ENCODE measurements around the gene KATNB1.

KATNB1 gene

GRCh38 chr16:57726433-57726947, 9.1 kb upstream of the KATNB1 start:
- H3K9me2 ChIP-seq (ENCODE audit: low read depth, low read length), result no peaks in the 10 kb centered on the region
- H3F3A ChIP-seq (ENCODE audit: insufficient read depth, low read length), result no peaks in the 10 kb centered on the region
- no peaks in the 10 kb centered on the region for H3K4me1 ChIP-seq (ENCODE audit: insufficient read depth, low read length, severe bottlenecking)
- no peak overlapping the region for H3K4me3 ChIP-seq (ENCODE audit: low read depth, low read length, poor library complexity, severe bottlenecking)
- no peak overlapping the region for H3K27ac ChIP-seq (ENCODE audit: low read depth, low read length, poor library complexity, severe bottlenecking)
- 0 out of 2 replicates have a peak, but pooled peaks cover 3% of the 10 kb centered on the region for H3K27me3 ChIP-seq (ENCODE audit: insufficient read depth, low read length)
- no peak overlapping the region for H3K4me2 ChIP-seq (ENCODE audit: low read length)
- H4K20me1 ChIP-seq (ENCODE audit: insufficient read depth, low read length), result no peaks in the 10 kb centered on the region
- TF ChIP-seq CTCF (IDR thresholded peaks at IDR 0.05; ENCODE audit: low read length), result no peak
- TF ChIP-seq EZH2 (IDR thresholded peaks at IDR 0.05; ENCODE audit: borderline replicate concordance, low read length), result no peak
- no peaks in the 10 kb centered on the region for H3K79me2 ChIP-seq (ENCODE audit: insufficient read depth, low read length)
- H3K36me3 ChIP-seq (ENCODE audit: insufficient read depth, low read length), result no peaks in the 10 kb centered on the region
- H2AFZ ChIP-seq (ENCODE audit: low read length), result no peak overlapping the region
- no peak overlapping the region for H3K9ac ChIP-seq (ENCODE audit: low read length)
- H3K9me3 ChIP-seq (ENCODE audit: low read length), result no peaks in the 10 kb centered on the region

DNA sequence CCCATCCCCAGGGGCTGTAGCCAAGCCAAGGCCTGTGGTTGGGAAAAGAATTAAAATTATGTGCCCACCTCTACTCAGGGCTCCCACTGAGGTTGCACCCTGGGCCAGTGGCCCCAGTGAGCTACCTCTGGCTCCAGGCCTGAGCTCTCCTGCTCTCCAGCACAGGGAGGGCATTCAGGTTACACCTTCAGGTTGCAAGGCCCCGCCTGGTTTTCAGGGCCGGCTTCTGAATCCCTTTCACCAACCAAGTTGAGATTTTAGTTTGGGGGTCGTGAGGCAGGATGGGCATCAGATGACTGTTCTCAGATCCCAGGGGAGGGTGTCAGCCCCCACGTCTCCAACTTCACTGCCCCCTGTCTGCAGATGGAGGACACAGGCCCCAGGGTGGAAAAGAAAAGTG, 8.0 kb upstream of the KATNB1 start:
- H3K27ac ChIP-seq (ENCODE audit: low read depth, low read length, poor library complexity, severe bottlenecking), result no peak overlapping the region
- TF ChIP-seq EZH2 (IDR thresholded peaks at IDR 0.05; ENCODE audit: borderline replicate concordance, low read length) (no peak), CTCF (IDR thresholded peaks at IDR 0.05; ENCODE audit: low read length) (no peak)
- H2AFZ ChIP-seq (ENCODE audit: low read length), result no peak overlapping the region
- H3K9me2 ChIP-seq (ENCODE audit: low read depth, low read length), result no peaks in the 10 kb centered on the region
- H3K79me2 ChIP-seq (ENCODE audit: insufficient read depth, low read length), result no peaks in the 10 kb centered on the region
- H3K4me1 ChIP-seq (ENCODE audit: insufficient read depth, low read length, severe bottlenecking), result no peaks in the 10 kb centered on the region
- H3K27me3 ChIP-seq (ENCODE audit: insufficient read depth, low read length), result 0 out of 2 replicates have a peak, but pooled peaks cover 3% of the 10 kb centered on the region
- no peak overlapping the region for H3K4me3 ChIP-seq (ENCODE audit: low read depth, low read length, poor library complexity, severe bottlenecking)
- H3K4me2 ChIP-seq (ENCODE audit: low read length), result no peak overlapping the region
- H4K20me1 ChIP-seq (ENCODE audit: insufficient read depth, low read length), result no peaks in the 10 kb centered on the region
- H3F3A ChIP-seq (ENCODE audit: insufficient read depth, low read length), result no peaks in the 10 kb centered on the region
- H3K36me3 ChIP-seq (ENCODE audit: insufficient read depth, low read length), result no peaks in the 10 kb centered on the region
- no peak overlapping the region for H3K9ac ChIP-seq (ENCODE audit: low read length)
- peaks cover 4% of the 10 kb centered on the region; the same call in 1 of the 2 replicates for H3K9me3 ChIP-seq (ENCODE audit: low read length)

GRCh38 chr16:57728336-57729181, 7.0 kb upstream of the KATNB1 start:
- H3K9me3 ChIP-seq (ENCODE audit: low read length), result peaks cover 12% of the 10 kb centered on the region; the same call in 1 of the 2 replicates
- no peak overlapping the region for H3K4me3 ChIP-seq (ENCODE audit: low read depth, low read length, poor library complexity, severe bottlenecking)
- no peaks in the 10 kb centered on the region for H3F3A ChIP-seq (ENCODE audit: insufficient read depth, low read length)
- no peak overlapping the region for H3K9ac ChIP-seq (ENCODE audit: low read length)
- H3K36me3 ChIP-seq (ENCODE audit: insufficient read depth, low read length), result no peaks in the 10 kb centered on the region; the same call in 1 of the 2 replicates
- TF ChIP-seq EZH2 (IDR thresholded peaks at IDR 0.05; ENCODE audit: borderline replicate concordance, low read length), result no peak
- no peak for TF ChIP-seq CTCF (IDR thresholded peaks at IDR 0.05; ENCODE audit: low read length)
- no peaks in the 10 kb centered on the region for H4K20me1 ChIP-seq (ENCODE audit: insufficient read depth, low read length)
- no peaks in the 10 kb centered on the region for H3K9me2 ChIP-seq (ENCODE audit: low read depth, low read length)
- no peak overlapping the region for H2AFZ ChIP-seq (ENCODE audit: low read length)
- no peaks in the 10 kb centered on the region for H3K4me1 ChIP-seq (ENCODE audit: insufficient read depth, low read length, severe bottlenecking)
- no peak overlapping the region for H3K27ac ChIP-seq (ENCODE audit: low read depth, low read length, poor library complexity, severe bottlenecking)
- no peak overlapping the region for H3K4me2 ChIP-seq (ENCODE audit: low read length)
- H3K79me2 ChIP-seq (ENCODE audit: insufficient read depth, low read length), result no peaks in the 10 kb centered on the region
- no peaks in the 10 kb centered on the region for H3K27me3 ChIP-seq (ENCODE audit: insufficient read depth, low read length)
